Gastrocnemius medialis (tissue), 4 donors: ENCODE measurements around the gene BLOC1S3. TPM values are rescaled to one million over a fixed set of nuclear protein-coding genes. Genes with fewer than 3 reads are reported as not detected.

Experiments
- ATAC-seq, 2 donors: fragments of 150-250 bp; one replicate each; pipeline ENCODE4 v1.9.1; 2016
- DNase-seq, 2 donors: peaks; one replicate each; pipeline ENCODE4 v3.0.0-alpha.2; 2019
- H3K27ac ChIP-seq, 4 donors: fragments of 200-600 bp; sonication (generic); 1 replicate in 1 of 4; 2 replicates in 3 of 4; pipeline ENCODE4 v1.5.1; 2016 to 2018; ENCODE audit warnings: mild to moderate bottlenecking in 2 of 4, moderate library complexity in 1 of 4
- H3K27me3 ChIP-seq, 3 donors: fragments of 200-600 bp; sonication (generic) in 2 of 3; 1 replicate in 1 of 3; 2 replicates in 2 of 3; pipeline versions ENCODE4 v1.5.1 to v1.6.0; 2016 to 2019; ENCODE audit warnings: mild to moderate bottlenecking in 1 of 3, moderate library complexity in 1 of 3
- H3K36me3 ChIP-seq, 2 donors: fragments of 200-600 bp; sonication (generic) in 1 of 2; one replicate each; pipeline ENCODE4 v1.5.1; 2017 to 2018
- H3K4me1 ChIP-seq, 2 donors: fragments of 200-600 bp; sonication (generic) in 1 of 2; one replicate each; pipeline ENCODE4 v1.5.1; 2016 to 2017; ENCODE audit warnings: mild to moderate bottlenecking in 2 of 2
- H3K4me3 ChIP-seq, 4 donors: fragments of 200-600 bp; sonication (generic) in 3 of 4; 1 replicate in 1 of 4; 2 replicates in 3 of 4; pipeline ENCODE4 v1.5.1; 2016 to 2019; ENCODE audit warnings: mild to moderate bottlenecking in 2 of 4
- H3K9me3 ChIP-seq, 3 donors: fragments of 200-600 bp; sonication (generic) in 2 of 3; 1 replicate in 1 of 3; 2 replicates in 2 of 3; pipeline ENCODE4 v1.5.1; 2016 to 2019
- POLR2A ChIP-seq, 2 donors: fragments of 450-650 bp; IDR thresholded peaks; one replicate each; pipeline ENCODE4 v1.6.1; 2017; ENCODE audit warnings: antibody characterized with exemption in 2 of 2, mild to moderate bottlenecking in 2 of 2, moderate library complexity in 2 of 2
- in situ Hi-C, 4 donors: fragments of 200-750 bp; cut with MboI; loops; one replicate each; pipeline versions ENCODE4 v1.15.0 to v1.8.0; 2017; ENCODE audit warnings: low sequenced_read_pairs in 4 of 4
- intact Hi-C: fragments of 100-400 bp; cut with DNase I; formaldehyde crosslinking; loops from one replicate; pipeline ENCODE4 v1.15.1; 2023; ENCODE audit warnings: low total_unique reads
- total RNA-seq, 4 donors: library from RNA; depleted of rRNA; stranded (reverse); fragments of >200 nt; gene quantifications; one replicate each; pipeline versions ENCODE4 v1.1.0 to v1.2.3, GENCODE V29; 2016
- TF ChIP-seq, protein P1 (sequence below), 5 experiments: fragments of 450-650 bp in 3 of 5; fragments of 200-600 bp in 2 of 5; sonication (generic) in 2 of 5; IDR thresholded peaks in 4 of 5; conservative IDR thresholded peaks in 1 of 5; 1 replicate in 4 of 5; 2 replicates in 1 of 5; pipeline ENCODE4 v1.5.1; 2016 to 2019; ENCODE audit warnings: antibody characterized with exemption in 5 of 5, mild to moderate bottlenecking in 3 of 5, moderate library complexity in 3 of 5

BLOC1S3 gene
- total RNA-seq, 4 donors from 2014 or later = 1.9 to 14.9 (median 5.8) TPM

DNA sequence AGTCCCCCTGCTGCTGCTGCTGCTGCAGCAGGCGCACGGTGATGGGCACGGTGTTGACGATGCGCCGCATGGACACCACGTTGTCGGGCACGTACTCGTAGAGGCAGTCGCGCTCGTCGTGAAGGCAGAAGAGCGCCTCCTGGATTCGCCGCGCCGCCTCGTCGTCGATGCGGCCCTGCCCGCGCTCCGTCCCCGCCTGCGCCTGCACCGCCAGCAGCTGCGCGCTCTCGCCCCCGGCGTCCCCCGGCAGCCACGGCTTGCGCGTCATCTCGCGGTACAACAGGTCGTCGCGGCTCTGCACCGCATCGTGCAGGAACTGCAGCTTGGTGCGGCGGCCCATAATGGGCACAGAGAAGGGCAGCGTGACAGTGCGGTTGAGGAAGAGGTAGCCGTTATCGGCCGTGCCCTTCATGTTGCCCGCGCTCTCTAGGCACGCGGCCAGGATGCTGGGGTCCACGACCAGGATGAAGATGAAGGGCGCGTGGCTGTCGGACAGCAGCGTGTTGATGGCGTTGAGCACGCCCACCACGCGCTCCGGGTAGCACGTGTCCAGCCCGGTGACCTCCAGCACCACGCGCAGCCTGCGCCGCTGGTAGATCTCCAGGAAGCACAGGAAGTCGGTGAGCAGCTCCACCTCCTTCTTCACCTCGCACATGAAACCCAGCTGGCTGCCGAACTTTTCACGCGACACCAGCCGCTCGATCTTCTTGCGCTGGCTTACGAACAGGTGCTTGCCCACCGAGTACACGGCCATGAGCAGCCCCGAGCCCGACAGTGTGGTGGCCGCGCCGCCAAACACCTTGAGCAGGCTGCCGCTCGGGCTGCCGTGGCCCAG, 25.9 kb upstream of the BLOC1S3 start:
- Histone ChIP-seq H3K36me3 (no peaks in the 10 kb centered on the region), H3K4me1 (peaks cover 9 to 22% of the 10 kb centered on the region in 2 donors), H3K27ac (no peak overlapping the region), H3K9me3 (no peaks in the 10 kb centered on the region), H3K4me3 (peak overlapping the region; percentile 35 to 56 (median 42)), H3K27me3 (peaks cover 19 to 40% (median 31%) of the 10 kb centered on the region in 3 donors)
- TF ChIP-seq POLR2A (IDR thresholded peaks at IDR 0.05) = no peak
- TF ChIP-seq, protein P1, sequence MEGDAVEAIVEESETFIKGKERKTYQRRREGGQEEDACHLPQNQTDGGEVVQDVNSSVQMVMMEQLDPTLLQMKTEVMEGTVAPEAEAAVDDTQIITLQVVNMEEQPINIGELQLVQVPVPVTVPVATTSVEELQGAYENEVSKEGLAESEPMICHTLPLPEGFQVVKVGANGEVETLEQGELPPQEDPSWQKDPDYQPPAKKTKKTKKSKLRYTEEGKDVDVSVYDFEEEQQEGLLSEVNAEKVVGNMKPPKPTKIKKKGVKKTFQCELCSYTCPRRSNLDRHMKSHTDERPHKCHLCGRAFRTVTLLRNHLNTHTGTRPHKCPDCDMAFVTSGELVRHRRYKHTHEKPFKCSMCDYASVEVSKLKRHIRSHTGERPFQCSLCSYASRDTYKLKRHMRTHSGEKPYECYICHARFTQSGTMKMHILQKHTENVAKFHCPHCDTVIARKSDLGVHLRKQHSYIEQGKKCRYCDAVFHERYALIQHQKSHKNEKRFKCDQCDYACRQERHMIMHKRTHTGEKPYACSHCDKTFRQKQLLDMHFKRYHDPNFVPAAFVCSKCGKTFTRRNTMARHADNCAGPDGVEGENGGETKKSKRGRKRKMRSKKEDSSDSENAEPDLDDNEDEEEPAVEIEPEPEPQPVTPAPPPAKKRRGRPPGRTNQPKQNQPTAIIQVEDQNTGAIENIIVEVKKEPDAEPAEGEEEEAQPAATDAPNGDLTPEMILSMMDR (IDR thresholded peaks at IDR 0.05 in 4 of 5, conservative IDR thresholded peaks at IDR 0.05 in 1 of 5) = no peak
- DNase-seq = peak; percentile 23 to 31
- intact Hi-C loops = no loop called here
- ATAC-seq = peak; percentile 34 to 51
- in situ Hi-C loops = no loop called here

DNA sequence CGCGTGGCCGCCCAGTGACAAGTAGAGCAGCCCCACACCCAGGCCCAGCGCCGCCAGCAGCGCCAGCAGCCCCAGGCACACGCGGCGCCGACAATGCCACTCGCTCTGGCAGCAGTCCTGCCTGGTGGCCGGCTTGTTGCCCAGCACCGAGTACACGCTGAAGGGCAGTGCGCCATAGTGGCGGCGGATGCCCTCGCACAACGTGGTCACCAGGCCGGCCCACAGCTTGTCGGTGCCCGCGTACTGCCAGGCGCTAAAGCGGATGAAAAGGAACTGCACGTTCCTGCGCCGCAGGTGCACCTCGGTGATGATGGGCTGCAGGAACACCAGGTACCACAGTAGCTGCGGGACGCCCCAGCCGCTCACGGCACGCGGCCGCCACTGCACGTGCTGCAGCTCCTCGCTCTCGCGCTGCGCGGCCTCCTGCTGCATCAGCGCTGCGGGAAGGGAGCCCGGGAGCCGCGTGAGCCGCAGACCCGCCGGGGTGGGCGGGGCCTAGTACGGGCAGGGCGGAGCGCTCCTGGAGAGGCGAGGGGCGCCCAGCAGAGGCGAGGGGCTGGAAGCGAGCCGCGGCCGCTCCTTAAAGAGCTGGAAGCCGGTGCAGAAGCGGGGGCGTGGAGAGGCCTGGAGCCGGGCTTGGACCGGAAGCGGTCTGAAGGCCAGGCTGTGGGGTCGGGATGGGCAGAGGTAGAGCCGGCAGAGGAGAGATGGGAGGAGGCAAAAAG, 25.1 kb upstream of the BLOC1S3 start:
- Histone ChIP-seq H3K36me3 (no peaks in the 10 kb centered on the region), H3K27ac (no peak overlapping the region), H3K27me3 (peaks cover 22 to 42% (median 38%) of the 10 kb centered on the region in 3 donors), H3K4me1 (peaks cover 9 to 22% of the 10 kb centered on the region in 2 donors), H3K9me3 (no peaks in the 10 kb centered on the region), H3K4me3 (peak overlapping the region; percentile 35 to 56 (median 42))
- intact Hi-C loops = no loop called here
- in situ Hi-C loops = no loop called here
- ATAC-seq (peak; percentile 39 to 46), DNase-seq (no peak)
- no peak for TF ChIP-seq POLR2A (IDR thresholded peaks at IDR 0.05)
- TF ChIP-seq, protein P1 (IDR thresholded peaks at IDR 0.05 in 4 of 5, conservative IDR thresholded peaks at IDR 0.05 in 1 of 5) = no peak

DNA sequence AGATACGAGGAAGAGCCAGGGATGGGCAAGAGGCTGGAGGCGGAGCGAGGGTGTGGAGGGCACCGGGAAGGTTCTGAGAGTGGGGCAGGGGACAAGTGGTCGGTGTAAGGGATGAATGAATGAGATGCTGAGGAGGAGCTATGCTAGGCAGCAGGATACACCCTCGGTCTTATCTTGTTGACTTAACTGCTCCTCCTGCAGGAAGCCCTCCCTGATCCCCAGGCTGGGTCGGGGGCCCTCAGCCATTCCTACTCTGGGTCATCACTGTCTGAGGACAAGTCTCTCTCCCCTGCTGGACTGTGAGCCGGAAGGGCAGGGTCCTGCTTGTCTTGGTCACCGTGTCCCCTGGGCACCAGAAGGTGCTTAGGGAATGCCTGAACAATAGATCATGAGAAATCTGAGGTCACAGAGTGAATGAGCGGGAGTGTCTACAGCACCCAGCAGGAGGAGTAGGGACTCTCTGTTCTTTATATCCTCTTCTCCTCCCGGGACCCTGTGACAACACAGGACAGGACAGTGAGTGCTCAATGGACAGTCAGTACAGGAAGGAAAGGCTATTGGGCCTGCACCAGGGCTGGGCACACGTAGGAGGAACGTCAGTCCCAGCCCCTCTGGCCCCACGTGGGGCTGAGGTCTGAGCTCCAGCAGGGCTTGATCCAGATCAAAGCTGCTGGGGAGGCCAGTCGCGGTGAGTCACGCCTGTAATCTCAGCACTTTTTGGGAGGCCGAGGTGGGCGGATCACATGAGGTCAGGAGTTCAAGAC, 24.3 kb upstream of the BLOC1S3 start:
- Histone ChIP-seq H3K27ac (no peak overlapping the region), H3K4me1 (peaks cover 9 to 22% of the 10 kb centered on the region in 2 donors), H3K9me3 (no peaks in the 10 kb centered on the region), H3K36me3 (no peaks in the 10 kb centered on the region), H3K4me3 (peak overlapping the region in 2 of 4 donors; percentile 35 to 56), H3K27me3 (peaks cover 29 to 49% (median 39%) of the 10 kb centered on the region in 3 donors)
- TF ChIP-seq, protein P1 (IDR thresholded peaks at IDR 0.05 in 4 of 5, conservative IDR thresholded peaks at IDR 0.05 in 1 of 5) = no peak
- no peak for TF ChIP-seq POLR2A (IDR thresholded peaks at IDR 0.05)
- in situ Hi-C loops = no loop called here
- DNase-seq (no peak), ATAC-seq (no peak)
- intact Hi-C loops = no loop called here

DNA sequence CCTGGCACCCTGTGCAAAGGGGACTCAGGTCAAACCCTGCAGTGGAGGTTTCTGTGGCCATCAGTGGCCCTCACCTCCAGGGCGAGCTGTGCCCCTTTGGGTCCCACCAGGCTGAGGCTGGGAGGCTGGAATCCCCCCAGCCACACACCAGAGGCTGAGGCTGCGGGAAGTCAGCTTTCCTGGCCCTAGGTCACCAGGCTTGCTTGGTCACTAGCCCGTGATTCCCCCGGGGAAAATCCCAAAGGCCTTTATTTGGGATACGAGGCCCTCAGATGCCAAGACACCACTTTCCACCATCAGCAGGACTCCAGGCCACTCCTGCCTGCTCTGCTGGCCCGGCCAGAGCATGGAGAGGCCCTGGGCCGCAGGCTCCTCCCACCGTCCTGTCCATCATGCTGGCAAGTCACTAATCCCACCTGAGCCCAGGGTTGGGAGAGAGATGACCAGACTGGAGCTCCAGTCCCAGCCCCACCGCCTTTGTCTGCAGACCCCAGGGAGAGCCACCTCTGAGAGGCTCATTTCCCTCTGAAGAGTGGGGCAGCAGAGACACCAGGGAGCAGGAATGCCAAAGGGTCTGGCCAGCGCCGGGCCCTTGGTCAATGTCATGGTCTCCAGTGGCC, 22.5 kb upstream of the BLOC1S3 start:
- no peak for ATAC-seq
- Histone ChIP-seq H3K27ac (no peak overlapping the region), H3K4me1 (peaks cover 9 to 22% of the 10 kb centered on the region in 2 donors), H3K4me3 (no peak overlapping the region), H3K9me3 (no peaks in the 10 kb centered on the region), H3K36me3 (no peaks in the 10 kb centered on the region), H3K27me3 (peaks cover 39 to 63% (median 46%) of the 10 kb centered on the region in 3 donors)
- intact Hi-C loops (no loop called here), in situ Hi-C loops (no loop called here)
- no peak for DNase-seq
- TF ChIP-seq POLR2A (IDR thresholded peaks at IDR 0.05) = no peak
- TF ChIP-seq, protein P1 (IDR thresholded peaks at IDR 0.05 in 4 of 5, conservative IDR thresholded peaks at IDR 0.05 in 1 of 5) = no peak
